Loucy (cell line): Measurements from ENCODE around the gene PPP2R2B.

ENCODE experiments used
- H2AFZ ChIP-seq: fragments of 200-600 bp; sonication (generic); 2 replicates; pipeline ENCODE4 v1.6.0; 2016; ENCODE audit warnings: antibody characterized with exemption, mild to moderate bottlenecking, low read length, moderate library complexity
- H3F3A ChIP-seq: fragments of 200-600 bp; 2 replicates; pipeline ENCODE4 v1.6.0; 2016; ENCODE audit warnings: antibody characterized with exemption, low read depth, mild to moderate bottlenecking
- H3K27me3 ChIP-seq: fragments of 200-600 bp; sonication (generic); 2 replicates; pipeline ENCODE4 v1.6.1; 2014; ENCODE audit warnings: low read length, mild to moderate bottlenecking; ENCODE audit not compliant: insufficient read depth, poor library complexity, severe bottlenecking
- H3K36me3 ChIP-seq: fragments of 200-600 bp; sonication (generic); 2 replicates; pipeline ENCODE4 v1.6.1; 2016; ENCODE audit warnings: low read length; ENCODE audit not compliant: insufficient read depth
- H3K4me1 ChIP-seq: fragments of 200-600 bp; sonication (generic); 2 replicates; pipeline ENCODE4 v1.5.1; 2014; ENCODE audit warnings: low read length, mild to moderate bottlenecking; ENCODE audit not compliant: insufficient read depth, poor library complexity, severe bottlenecking
- H3K4me2 ChIP-seq: fragments of 200-600 bp; sonication (generic); 2 replicates; pipeline ENCODE4 v1.6.0; 2014; ENCODE audit warnings: antibody characterized with exemption, low read length, low read depth, mild to moderate bottlenecking; ENCODE audit not compliant: poor library complexity, severe bottlenecking
- H3K4me3 ChIP-seq: fragments of 200-600 bp; sonication (generic); 2 replicates; pipeline ENCODE4 v1.5.1; 2014; ENCODE audit warnings: low read length, mild to moderate bottlenecking, mixed read lengths; ENCODE audit not compliant: poor library complexity, severe bottlenecking
- H3K79me2 ChIP-seq: fragments of 200-600 bp; sonication (generic); 2 replicates; pipeline ENCODE4 v1.6.1; 2014; ENCODE audit warnings: low read length; ENCODE audit not compliant: insufficient read depth
- H3K9ac ChIP-seq: fragments of 200-600 bp; sonication (generic); 2 replicates; pipeline ENCODE4 v1.6.0; 2014; ENCODE audit warnings: mild to moderate bottlenecking, low read depth, low read length, moderate library complexity; ENCODE audit not compliant: poor library complexity, severe bottlenecking
- H3K9me2 ChIP-seq: fragments of 200-600 bp; sonication (generic); replicated peaks from 2 replicates; pipeline ENCODE4 v1.6.1; 2016; ENCODE audit warnings: low read depth, low read length, mixed read lengths
- H3K9me3 ChIP-seq: fragments of 200-600 bp; sonication (generic); 2 replicates; pipeline ENCODE4 v1.6.1; 2014; ENCODE audit warnings: mild to moderate bottlenecking, antibody characterized with exemption, low read length, low read depth; ENCODE audit not compliant: insufficient read depth
- H4K20me1 ChIP-seq: fragments of 200-600 bp; sonication (generic); 2 replicates; pipeline ENCODE4 v1.6.0; 2014; ENCODE audit warnings: antibody characterized with exemption, low read length, mild to moderate bottlenecking; ENCODE audit not compliant: insufficient read depth, poor library complexity, severe bottlenecking
- EZH2phosphoT487 ChIP-seq: fragments of 200-600 bp; IDR thresholded peaks from 2 replicates; pipeline ENCODE4 v1.6.1; 2018; ENCODE audit warnings: antibody characterized with exemption, mild to moderate bottlenecking, moderate library complexity, borderline replicate concordance
- TF ChIP-seq, protein P1 (sequence below): fragments of 200-600 bp; sonication (generic); conservative IDR thresholded peaks from 2 replicates; pipeline ENCODE4 v1.5.1; 2014; ENCODE audit warnings: mild to moderate bottlenecking, antibody characterized with exemption, low read length

PPP2R2B gene

DNA sequence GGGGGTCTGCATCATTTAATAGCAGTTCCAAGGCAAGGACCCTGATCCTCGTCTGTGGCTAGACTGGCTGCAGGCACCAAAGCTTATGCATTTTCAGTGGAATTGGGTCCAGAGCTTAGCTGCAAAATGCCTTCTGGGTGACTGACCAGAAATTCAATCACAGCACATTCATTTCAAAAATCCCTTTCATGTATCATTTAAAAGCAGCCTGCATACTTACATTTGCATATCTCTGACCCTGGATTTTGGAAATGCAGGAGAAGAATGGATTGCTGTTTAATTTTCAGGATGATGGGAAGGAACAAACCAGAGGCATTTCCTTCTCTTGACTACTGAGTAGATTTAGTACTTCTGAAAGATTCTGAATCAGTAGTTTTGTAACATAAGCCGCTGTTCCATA is 122.8 kb downstream of the PPP2R2B start:
- H3K27me3 ChIP-seq: no peaks in the 10 kb centered on the region
- no peak overlapping the region for H3K4me3 ChIP-seq
- no peaks in the 10 kb centered on the region for H3K79me2 ChIP-seq
- no peaks in the 10 kb centered on the region for H3F3A ChIP-seq
- H3K4me2 ChIP-seq: no peak overlapping the region
- H4K20me1 ChIP-seq: no peaks in the 10 kb centered on the region
- no peaks in the 10 kb centered on the region for H3K9me3 ChIP-seq
- H3K9ac ChIP-seq: no peak overlapping the region
- H3K36me3 ChIP-seq: no peaks in the 10 kb centered on the region
- TF ChIP-seq, protein P1, sequence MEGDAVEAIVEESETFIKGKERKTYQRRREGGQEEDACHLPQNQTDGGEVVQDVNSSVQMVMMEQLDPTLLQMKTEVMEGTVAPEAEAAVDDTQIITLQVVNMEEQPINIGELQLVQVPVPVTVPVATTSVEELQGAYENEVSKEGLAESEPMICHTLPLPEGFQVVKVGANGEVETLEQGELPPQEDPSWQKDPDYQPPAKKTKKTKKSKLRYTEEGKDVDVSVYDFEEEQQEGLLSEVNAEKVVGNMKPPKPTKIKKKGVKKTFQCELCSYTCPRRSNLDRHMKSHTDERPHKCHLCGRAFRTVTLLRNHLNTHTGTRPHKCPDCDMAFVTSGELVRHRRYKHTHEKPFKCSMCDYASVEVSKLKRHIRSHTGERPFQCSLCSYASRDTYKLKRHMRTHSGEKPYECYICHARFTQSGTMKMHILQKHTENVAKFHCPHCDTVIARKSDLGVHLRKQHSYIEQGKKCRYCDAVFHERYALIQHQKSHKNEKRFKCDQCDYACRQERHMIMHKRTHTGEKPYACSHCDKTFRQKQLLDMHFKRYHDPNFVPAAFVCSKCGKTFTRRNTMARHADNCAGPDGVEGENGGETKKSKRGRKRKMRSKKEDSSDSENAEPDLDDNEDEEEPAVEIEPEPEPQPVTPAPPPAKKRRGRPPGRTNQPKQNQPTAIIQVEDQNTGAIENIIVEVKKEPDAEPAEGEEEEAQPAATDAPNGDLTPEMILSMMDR: no peak
- TF ChIP-seq EZH2phosphoT487: no peak
- H3K9me2 ChIP-seq: no peaks in the 10 kb centered on the region
- no peak overlapping the region for H2AFZ ChIP-seq
- H3K4me1 ChIP-seq: peaks cover 33% of the 10 kb centered on the region

DNA sequence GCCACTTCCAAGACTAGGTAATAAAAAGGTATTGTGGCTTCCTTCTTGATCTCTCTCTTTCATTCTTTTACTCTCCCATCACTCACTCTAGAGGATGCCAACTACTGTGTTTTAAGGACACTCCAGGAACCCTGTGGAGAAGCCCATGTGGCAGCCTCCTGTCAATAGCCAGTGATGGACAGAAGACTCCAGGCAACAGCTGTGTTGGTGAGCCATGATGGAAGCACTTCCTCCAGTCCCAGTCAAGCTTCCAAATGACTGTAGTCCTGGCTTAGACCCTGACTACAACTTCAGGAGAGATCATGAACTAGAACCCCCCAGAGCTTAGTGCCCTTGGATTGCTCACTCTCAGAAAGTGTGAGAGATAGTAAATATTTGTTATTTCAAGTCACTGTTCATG is 123.9 kb downstream of the PPP2R2B start:
- Histone ChIP-seq H3K4me2 (no peak overlapping the region), H3K9ac (no peak overlapping the region), H3K9me3 (no peaks in the 10 kb centered on the region), H3K36me3 (no peaks in the 10 kb centered on the region), H3K79me2 (no peaks in the 10 kb centered on the region), H2AFZ (no peak overlapping the region), H3F3A (no peaks in the 10 kb centered on the region), H4K20me1 (no peaks in the 10 kb centered on the region), H3K4me3 (no peak overlapping the region), H3K4me1 (peaks cover 35% of the 10 kb centered on the region), H3K9me2 (no peaks in the 10 kb centered on the region), H3K27me3 (no peaks in the 10 kb centered on the region)
- TF ChIP-seq, protein P1: no peak
- no peak for TF ChIP-seq EZH2phosphoT487

DNA sequence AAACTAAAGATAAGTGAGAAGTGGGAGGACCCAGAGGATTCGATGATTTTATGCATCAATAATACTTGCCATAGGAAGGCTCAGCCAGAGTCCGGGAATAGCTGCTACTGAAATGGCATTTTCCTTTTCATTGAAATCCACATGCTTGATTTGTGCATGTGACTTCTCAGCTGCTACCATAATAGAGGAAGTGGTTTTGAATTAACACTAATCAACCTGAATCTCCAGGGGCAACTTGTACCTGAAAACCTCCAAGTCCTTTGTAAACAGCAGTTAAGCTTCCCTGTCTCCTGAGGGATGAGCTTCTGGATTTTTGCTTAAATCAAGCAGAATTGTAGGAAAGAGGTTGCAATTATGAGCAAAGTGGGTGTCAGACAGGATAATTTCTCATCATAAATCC is 124.9 kb downstream of the PPP2R2B start:
- H3K9me3 ChIP-seq: no peaks in the 10 kb centered on the region
- H3F3A ChIP-seq: no peaks in the 10 kb centered on the region
- no peaks in the 10 kb centered on the region for H3K79me2 ChIP-seq
- H3K36me3 ChIP-seq: no peaks in the 10 kb centered on the region
- no peaks in the 10 kb centered on the region for H3K27me3 ChIP-seq
- no peaks in the 10 kb centered on the region for H3K9me2 ChIP-seq
- H3K4me1 ChIP-seq: peaks cover 35% of the 10 kb centered on the region
- TF ChIP-seq, protein P1: no peak
- TF ChIP-seq EZH2phosphoT487: no peak
- no peak overlapping the region for H3K9ac ChIP-seq
- no peak overlapping the region for H3K4me3 ChIP-seq
- H3K4me2 ChIP-seq: peak overlapping the region; percentile 32
- no peaks in the 10 kb centered on the region for H4K20me1 ChIP-seq
- no peak overlapping the region for H2AFZ ChIP-seq
